Peyer's patch (tissue), 4 donors: ENCODE results near the gene TMEM131L.

Experiments used
- POLR2A ChIP-seq, 2 donors: fragments of 450-650 bp; IDR thresholded peaks; one replicate each; pipeline ENCODE4 v1.5.1; 2017; ENCODE audit warnings: antibody characterized with exemption in 2 of 2, mild to moderate bottlenecking in 2 of 2, moderate library complexity in 2 of 2
- TF ChIP-seq, protein P1 (sequence below), 6 experiments: fragments of 450-650 bp in 4 of 6; fragments of 200-600 bp in 2 of 6; sonication (generic) in 1 of 6; IDR thresholded peaks; one replicate each; pipeline ENCODE4 v1.5.1; 2017 to 2019; ENCODE audit warnings: antibody characterized with exemption in 6 of 6, mild to moderate bottlenecking in 3 of 6, moderate library complexity in 1 of 6

DNA sequence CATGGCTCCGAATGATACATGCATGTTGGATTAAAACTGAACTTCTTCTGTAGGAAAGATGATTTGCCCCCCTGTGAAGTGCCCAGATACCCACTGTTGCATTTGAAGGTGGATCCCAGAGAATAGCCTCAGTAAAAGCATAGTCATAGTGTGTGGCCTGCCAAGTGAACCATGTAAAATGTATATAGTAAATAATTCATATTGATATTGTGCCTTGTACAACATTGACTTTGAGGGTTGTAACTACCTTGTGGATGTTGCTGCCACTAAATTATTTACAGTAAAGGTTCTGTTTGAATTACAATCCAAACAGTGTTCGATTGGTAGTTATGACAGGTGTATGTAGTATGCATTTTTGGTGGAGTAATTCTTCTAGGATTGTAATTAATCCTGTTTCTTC is 19.2 kb downstream of the TMEM131L start:
- TF ChIP-seq POLR2A (IDR thresholded peaks at IDR 0.05): no peak
- TF ChIP-seq, protein P1, sequence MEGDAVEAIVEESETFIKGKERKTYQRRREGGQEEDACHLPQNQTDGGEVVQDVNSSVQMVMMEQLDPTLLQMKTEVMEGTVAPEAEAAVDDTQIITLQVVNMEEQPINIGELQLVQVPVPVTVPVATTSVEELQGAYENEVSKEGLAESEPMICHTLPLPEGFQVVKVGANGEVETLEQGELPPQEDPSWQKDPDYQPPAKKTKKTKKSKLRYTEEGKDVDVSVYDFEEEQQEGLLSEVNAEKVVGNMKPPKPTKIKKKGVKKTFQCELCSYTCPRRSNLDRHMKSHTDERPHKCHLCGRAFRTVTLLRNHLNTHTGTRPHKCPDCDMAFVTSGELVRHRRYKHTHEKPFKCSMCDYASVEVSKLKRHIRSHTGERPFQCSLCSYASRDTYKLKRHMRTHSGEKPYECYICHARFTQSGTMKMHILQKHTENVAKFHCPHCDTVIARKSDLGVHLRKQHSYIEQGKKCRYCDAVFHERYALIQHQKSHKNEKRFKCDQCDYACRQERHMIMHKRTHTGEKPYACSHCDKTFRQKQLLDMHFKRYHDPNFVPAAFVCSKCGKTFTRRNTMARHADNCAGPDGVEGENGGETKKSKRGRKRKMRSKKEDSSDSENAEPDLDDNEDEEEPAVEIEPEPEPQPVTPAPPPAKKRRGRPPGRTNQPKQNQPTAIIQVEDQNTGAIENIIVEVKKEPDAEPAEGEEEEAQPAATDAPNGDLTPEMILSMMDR (IDR thresholded peaks at IDR 0.05): no peak
